ENCODE results near the gene CPNE7.
"Not testable (repeated sequence)": the region's sequence is repeated elsewhere in the genome, so short reads cannot be mapped to it uniquely, and the experiment has no call there.

Gene CPNE7

GRCh38 chr16:89581045-89581695 lies 5.6 kb downstream of the CPNE7 start:
- 80% methylated on average over 33 of the region's 33 CpGs for WGBS
- Histone ChIP-seq H3K9me3 (ENCODE audit: insufficient read depth, low read depth, low read length) (no peaks in the 10 kb centered on the region; the same call in 1 of the 2 replicates), H3K9ac (ENCODE audit: low read depth, low read length) (no peak overlapping the region), H3K4me1 (ENCODE audit: insufficient read depth, low read length) (no peaks in the 10 kb centered on the region), H3K36me3 (ENCODE audit: insufficient read depth, low read length) (peaks cover 11% of the 10 kb centered on the region), H3K27ac (ENCODE audit: low read depth, low read length) (no peak overlapping the region), H3K27me3 (ENCODE audit: insufficient read depth, low read length) (peaks cover 16% of the 10 kb centered on the region), H3K4me3 (ENCODE audit: low read length) (no peak overlapping the region)

GRCh38 chr16:89581861-89582563 lies 6.5 kb downstream of the CPNE7 start:
- Histone ChIP-seq H3K27ac (ENCODE audit: low read depth, low read length) (no peak overlapping the region), H3K4me3 (ENCODE audit: low read length) (no peak overlapping the region), H3K9me3 (ENCODE audit: insufficient read depth, low read depth, low read length) (no peaks in the 10 kb centered on the region; the same call in 1 of the 2 replicates), H3K9ac (ENCODE audit: low read depth, low read length) (no peak overlapping the region), H3K27me3 (ENCODE audit: insufficient read depth, low read length) (peaks cover 8% of the 10 kb centered on the region), H3K4me1 (ENCODE audit: insufficient read depth, low read length) (no peaks in the 10 kb centered on the region), H3K36me3 (ENCODE audit: insufficient read depth, low read length) (peaks cover 11% of the 10 kb centered on the region)
- WGBS = 86% methylated on average over 15 of the region's 15 CpGs

GRCh38 chr16:89582614-89583196 lies 7.1 kb downstream of the CPNE7 start:
- 95% methylated on average over 19 of the region's 19 CpGs for WGBS
- Histone ChIP-seq H3K27me3 (ENCODE audit: insufficient read depth, low read length) (peaks cover under 1% of the 10 kb centered on the region; the same call in 1 of the 2 replicates), H3K36me3 (ENCODE audit: insufficient read depth, low read length) (peaks cover 11% of the 10 kb centered on the region), H3K9me3 (ENCODE audit: insufficient read depth, low read depth, low read length) (peaks cover 3% of the 10 kb centered on the region; the same call in 1 of the 2 replicates), H3K4me3 (ENCODE audit: low read length) (no peak overlapping the region), H3K27ac (ENCODE audit: low read depth, low read length) (no peak overlapping the region), H3K4me1 (ENCODE audit: insufficient read depth, low read length) (no peaks in the 10 kb centered on the region), H3K9ac (ENCODE audit: low read depth, low read length) (no peak overlapping the region)

- 91% methylated on average over 36 of the region's 36 CpGs for WGBS
- Histone ChIP-seq H3K27ac (ENCODE audit: low read depth, low read length) (no peak overlapping the region), H3K4me1 (ENCODE audit: insufficient read depth, low read length) (no peaks in the 10 kb centered on the region), H3K4me3 (ENCODE audit: low read length) (no peak overlapping the region), H3K36me3 (ENCODE audit: insufficient read depth, low read length) (peaks cover 14% of the 10 kb centered on the region), H3K9me3 (ENCODE audit: insufficient read depth, low read depth, low read length) (peaks cover 3% of the 10 kb centered on the region; the same call in 1 of the 2 replicates), H3K27me3 (ENCODE audit: insufficient read depth, low read length) (no peaks in the 10 kb centered on the region), H3K9ac (ENCODE audit: low read depth, low read length) (no peak overlapping the region)
Observed at GRCh38 chr16:89583197-89583894, 7.8 kb downstream of the CPNE7 start.

- Histone ChIP-seq H3K27ac (ENCODE audit: low read depth, low read length) (no peak overlapping the region), H3K27me3 (ENCODE audit: insufficient read depth, low read length) (no peaks in the 10 kb centered on the region), H3K9ac (ENCODE audit: low read depth, low read length) (no peak overlapping the region), H3K4me3 (ENCODE audit: low read length) (no peak overlapping the region), H3K9me3 (ENCODE audit: insufficient read depth, low read depth, low read length) (peaks cover 3% of the 10 kb centered on the region; the same call in 1 of the 2 replicates), H3K36me3 (ENCODE audit: insufficient read depth, low read length) (peaks cover 15% of the 10 kb centered on the region), H3K4me1 (ENCODE audit: insufficient read depth, low read length) (no peaks in the 10 kb centered on the region)
- 93% methylated on average over 49 of the region's 49 CpGs for WGBS
Observed at GRCh38 chr16:89583895-89584644, 8.5 kb downstream of the CPNE7 start.

GRCh38 chr16:89584768-89585549 lies 9.4 kb downstream of the CPNE7 start:
- Histone ChIP-seq H3K27me3 (ENCODE audit: insufficient read depth, low read length) (no peaks in the 10 kb centered on the region), H3K9ac (ENCODE audit: low read depth, low read length) (no peak overlapping the region)

GRCh38 chr16:89586218-89586617 lies 10.7 kb downstream of the CPNE7 start:
- Histone ChIP-seq H3K4me1 (ENCODE audit: insufficient read depth, low read length) (no peaks in the 10 kb centered on the region), H3K36me3 (ENCODE audit: insufficient read depth, low read length) (peaks cover 15% of the 10 kb centered on the region; the same call in 1 of the 2 replicates), H3K9ac (ENCODE audit: low read depth, low read length) (no peak overlapping the region), H3K27me3 (ENCODE audit: insufficient read depth, low read length) (no peaks in the 10 kb centered on the region), H3K27ac (ENCODE audit: low read depth, low read length) (no peak overlapping the region), H3K4me3 (ENCODE audit: low read length) (no peak overlapping the region), H3K9me3 (ENCODE audit: insufficient read depth, low read depth, low read length) (peaks cover 3% of the 10 kb centered on the region; the same call in 1 of the 2 replicates)
- WGBS = 95% methylated on average over 7 of the region's 7 CpGs

More at GRCh38 chr16:89584768-89585549, 9.4 kb downstream of the CPNE7 start:
- Histone ChIP-seq H3K9me3 (ENCODE audit: insufficient read depth, low read depth, low read length) (peaks cover 3% of the 10 kb centered on the region; the same call in 1 of the 2 replicates), H3K36me3 (ENCODE audit: insufficient read depth, low read length) (peaks cover 15% of the 10 kb centered on the region; the same call in 1 of the 2 replicates), H3K4me3 (ENCODE audit: low read length) (no peak overlapping the region), H3K4me1 (ENCODE audit: insufficient read depth, low read length) (no peaks in the 10 kb centered on the region), H3K27ac (ENCODE audit: low read depth, low read length) (no peak overlapping the region)
- WGBS = 85% methylated on average over 24 of the region's 25 CpGs

DNA sequence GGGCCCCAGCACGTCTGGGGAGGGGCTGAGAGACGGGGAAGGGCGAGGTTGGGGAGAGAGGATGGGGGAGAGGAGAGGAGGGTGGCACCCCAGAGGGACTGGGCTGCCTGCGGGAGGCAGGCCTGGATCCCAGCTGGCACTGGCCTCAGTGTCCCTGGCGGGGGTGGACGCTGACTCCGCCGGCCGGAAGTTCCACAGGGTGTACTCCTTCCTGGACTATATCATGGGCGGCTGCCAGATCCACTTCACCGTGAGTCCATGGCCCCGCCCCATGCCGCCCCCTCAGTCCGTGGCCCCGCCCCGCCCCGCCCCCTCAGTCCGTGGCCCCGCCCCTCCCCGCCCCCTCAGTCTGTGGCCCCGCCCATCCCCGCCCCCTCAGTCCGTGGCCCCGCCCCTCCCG lies 11.3 kb downstream of the CPNE7 start:
- peaks cover 3% of the 10 kb centered on the region; the same call in 1 of the 2 replicates for H3K9me3 ChIP-seq (ENCODE audit: insufficient read depth, low read depth, low read length)
- peaks cover 13% of the 10 kb centered on the region; the same call in 1 of the 2 replicates for H3K36me3 ChIP-seq (ENCODE audit: insufficient read depth, low read length)
- 94% methylated on average over 12 of the region's 25 CpGs for WGBS
- no peak overlapping the region for H3K27ac ChIP-seq (ENCODE audit: low read depth, low read length)
- H3K27me3 ChIP-seq (ENCODE audit: insufficient read depth, low read length) = no peaks in the 10 kb centered on the region
- no peak overlapping the region for H3K9ac ChIP-seq (ENCODE audit: low read depth, low read length)
- H3K4me3 ChIP-seq (ENCODE audit: low read length) = no peak overlapping the region
- H3K4me1 ChIP-seq (ENCODE audit: insufficient read depth, low read length) = no peaks in the 10 kb centered on the region

GRCh38 chr16:89587676-89588075 lies 12.1 kb downstream of the CPNE7 start:
- not testable (repeated sequence) for H3K9ac ChIP-seq (ENCODE audit: low read depth, low read length); H3K4me3 ChIP-seq (ENCODE audit: low read length); H3K9me3 ChIP-seq (ENCODE audit: insufficient read depth, low read depth, low read length); H3K4me1 ChIP-seq (ENCODE audit: insufficient read depth, low read length); H3K36me3 ChIP-seq (ENCODE audit: insufficient read depth, low read length); H3K27me3 ChIP-seq (ENCODE audit: insufficient read depth, low read length); H3K27ac ChIP-seq (ENCODE audit: low read depth, low read length)
- 97% methylated on average over 13 of the region's 36 CpGs for WGBS

All from HUES64 (cell line).